HL-60/S4 (cell line): ENCODE data around the gene MEIS1.

Source experiments
- in situ Hi-C: fragments of 300-500 bp; cut with MboI; formaldehyde crosslinking; loops from 2 replicates; pipeline ENCODE4 v1.14.3; 2022; ENCODE audit warnings: low sequenced_read_pairs

Gene MEIS1

GRCh38 chr2:66530651-66531050 lies 95.7 kb downstream of the MEIS1 start:
- in situ Hi-C loops: no loop called here

GRCh38 chr2:66531155-66531554 lies 96.2 kb downstream of the MEIS1 start:
- in situ Hi-C loops: no loop called here

- in situ Hi-C loops: no loop called here
These were observed 96.6 kb downstream of the MEIS1 start for GRCh38 chr2:66531567-66531966.

GRCh38 chr2:66532972-66533868 lies 98.3 kb downstream of the MEIS1 start:
- in situ Hi-C loops: no loop called here

GRCh38 chr2:66534461-66534860 lies 99.5 kb downstream of the MEIS1 start:
- in situ Hi-C loops: no loop called here

GRCh38 chr2:66535574-66536289 lies 100.8 kb downstream of the MEIS1 start:
- in situ Hi-C loops: no loop called here

- in situ Hi-C loops: no loop called here
These were observed 101.4 kb downstream of the MEIS1 start for GRCh38 chr2:66536290-66536673.

- in situ Hi-C loops: no loop called here
These were observed 102.1 kb downstream of the MEIS1 start for GRCh38 chr2:66536997-66537396.

GRCh38 chr2:66538291-66538690 lies 103.4 kb downstream of the MEIS1 start:
- in situ Hi-C loops: no loop called here

GRCh38 chr2:66539452-66539851 lies 104.5 kb downstream of the MEIS1 start:
- in situ Hi-C loops: no loop called here

GRCh38 chr2:66541646-66542045 lies 106.7 kb downstream of the MEIS1 start:
- in situ Hi-C loops: no loop called here

- in situ Hi-C loops: no loop called here
These were observed 108.4 kb downstream of the MEIS1 start for GRCh38 chr2:66543257-66543767.

GRCh38 chr2:66544258-66544657 lies 109.3 kb downstream of the MEIS1 start:
- in situ Hi-C loops: no loop called here

- in situ Hi-C loops: no loop called here
These were observed 110.3 kb downstream of the MEIS1 start for GRCh38 chr2:66545258-66545657.

- in situ Hi-C loops: no loop called here
These were observed 112.2 kb downstream of the MEIS1 start for GRCh38 chr2:66547118-66547517.

GRCh38 chr2:66547887-66548286 lies 113.0 kb downstream of the MEIS1 start:
- in situ Hi-C loops: no loop called here

GRCh38 chr2:66548422-66548821 lies 113.5 kb downstream of the MEIS1 start:
- in situ Hi-C loops: no loop called here

GRCh38 chr2:66550826-66551225 lies 115.9 kb downstream of the MEIS1 start:
- in situ Hi-C loops: no loop called here

- in situ Hi-C loops: no loop called here
These were observed 118.4 kb downstream of the MEIS1 start for GRCh38 chr2:66553370-66553769.

- in situ Hi-C loops: no loop called here
These were observed 120.2 kb downstream of the MEIS1 start for GRCh38 chr2:66555091-66555490.

- in situ Hi-C loops: no loop called here
These were observed 120.8 kb downstream of the MEIS1 start for GRCh38 chr2:66555501-66556324.
